IMR-90 (cell line): Measurements from ENCODE around the gene IL1R2. TPM values are rescaled to one million over a fixed set of nuclear protein-coding genes. Genes with fewer than 3 reads are reported as not detected.

Experiments used
- ATAC-seq: fragments of 200-7000 bp; cut with Tn5 transposase; 2 replicates; pipeline ENCODE4 v1.9.1; 2020; ENCODE audit warnings: low read depth, mild to moderate bottlenecking, moderate library complexity
- BruUV-seq: library from RNA; stranded (reverse); fragments of 400-500 nt; replicated peaks from 2 replicates; lab custom pipeline; 2021; lab: Mats Ljungman, UMichigan
- CTCF ChIA-PET: fragments of 300-600 bp; formaldehyde crosslinking; extraction: SDS; loops from one replicate; lab custom pipeline; 2021; ENCODE audit warnings: antibody characterized with exemption; lab: Yijun Ruan, JAX
- POLR2A ChIA-PET: fragments of 300-600 bp; sonication (Branson Sonifier 250); formaldehyde crosslinking; loops from one replicate; lab custom pipeline; 2022; ENCODE audit warnings: antibody characterized with exemption; ENCODE audit not compliant: unreplicated experiment; lab: Charles Lee
- DNase-seq: peaks from one replicate; pipeline ENCODE4 v3.0.0; 2013
- H2AFZ ChIP-seq: replicated peaks from 2 replicates; pipeline ENCODE3; 2013; ENCODE audit warnings: low read length, mild to moderate bottlenecking; ENCODE audit not compliant: poor library complexity
- H2AK5ac ChIP-seq: 2 replicates; pipeline ENCODE4 v1.6.1; 2013; ENCODE audit warnings: low read depth, low read length, inconsistent platforms
- H2AK9ac ChIP-seq: replicated peaks from 2 replicates; pipeline ENCODE3; 2013; ENCODE audit warnings: mild to moderate bottlenecking, low read depth, low read length, moderate library complexity; ENCODE audit not compliant: poor library complexity
- H2BK120ac ChIP-seq: 2 replicates; pipeline ENCODE4 v1.6.1; 2013; ENCODE audit warnings: low read depth, low read length, inconsistent platforms
- H2BK15ac ChIP-seq: 3 replicates; pipeline ENCODE4 v1.6.1; 2013; ENCODE audit warnings: low read depth, low read length, inconsistent platforms
- H2BK20ac ChIP-seq: 2 replicates; pipeline ENCODE4 v1.6.1; 2013; ENCODE audit warnings: low read depth, mild to moderate bottlenecking, inconsistent platforms, low read length, moderate library complexity
- H2BK5ac ChIP-seq: 2 replicates; pipeline ENCODE4 v1.6.1; 2013; ENCODE audit warnings: mild to moderate bottlenecking, low read depth, low read length, inconsistent platforms; ENCODE audit not compliant: poor library complexity, severe bottlenecking
- H3K14ac ChIP-seq: replicated peaks from 2 replicates; pipeline ENCODE4 v1.6.1; 2013; ENCODE audit warnings: low read depth, low read length, inconsistent platforms
- H3K18ac ChIP-seq: 2 replicates; pipeline ENCODE4 v1.6.1; 2013; ENCODE audit warnings: low read depth, low read length, control low read depth
- H3K23ac ChIP-seq: 2 replicates; pipeline ENCODE4 v1.6.1; 2013; ENCODE audit warnings: low read depth, low read length, inconsistent platforms
- H3K27ac ChIP-seq: 2 replicates; pipeline ENCODE4 v1.5.1; 2013; ENCODE audit warnings: mild to moderate bottlenecking, control low read depth, low read length; ENCODE audit not compliant: insufficient read depth
- H3K27me3 ChIP-seq: 2 replicates; pipeline ENCODE4 v1.6.1; 2013; ENCODE audit warnings: low read length; ENCODE audit not compliant: control insufficient read depth, insufficient read depth
- H3K36me3 ChIP-seq: 2 replicates; pipeline ENCODE4 v1.6.1; 2013; ENCODE audit warnings: low read length, mixed read lengths; ENCODE audit not compliant: control insufficient read depth, insufficient read depth
- H3K4ac ChIP-seq: 2 replicates; pipeline ENCODE4 v1.6.1; 2013; ENCODE audit warnings: low read depth, low read length, inconsistent platforms
- H3K4me1 ChIP-seq: 2 replicates; pipeline ENCODE4 v1.6.1; 2013; ENCODE audit warnings: low read length, mixed read lengths; ENCODE audit not compliant: control insufficient read depth, insufficient read depth
- H3K4me2 ChIP-seq: 2 replicates; pipeline ENCODE4 v1.6.1; 2013; ENCODE audit warnings: low read depth, mild to moderate bottlenecking, control low read depth, low read length, moderate library complexity
- H3K4me3 ChIP-seq: 2 replicates; pipeline ENCODE4 v1.5.1; 2013; ENCODE audit warnings: low read depth, mild to moderate bottlenecking, control low read depth, low read length, moderate library complexity; ENCODE audit not compliant: insufficient read depth
- H3K56ac ChIP-seq: 2 replicates; pipeline ENCODE4 v1.6.1; 2013; ENCODE audit warnings: low read length, inconsistent platforms; ENCODE audit not compliant: insufficient read depth; ENCODE audit errors: extremely low read depth
- H3K79me1 ChIP-seq, 2 experiments: 2 replicates each; pipeline ENCODE4 v1.6.1; 2013; ENCODE audit warnings: low read length in 2 of 2, inconsistent platforms in 1 of 2, low read depth in 1 of 2
- H3K9ac ChIP-seq: 2 replicates; pipeline ENCODE4 v1.6.1; 2013; ENCODE audit warnings: low read depth, low read length, control low read depth
- H3K9me1 ChIP-seq: 2 replicates; pipeline ENCODE4 v1.6.1; 2013; ENCODE audit warnings: low read length, inconsistent platforms; ENCODE audit not compliant: insufficient read depth
- H3K9me3 ChIP-seq: 2 replicates; pipeline ENCODE4 v1.6.1; 2013; ENCODE audit warnings: low read length; ENCODE audit not compliant: control insufficient read depth, insufficient read depth
- H4K20me1 ChIP-seq: 2 replicates; pipeline ENCODE4 v1.6.1; 2013; ENCODE audit warnings: low read length, inconsistent platforms; ENCODE audit not compliant: insufficient read depth
- H4K5ac ChIP-seq: 2 replicates; pipeline ENCODE4 v1.6.1; 2013; ENCODE audit warnings: mild to moderate bottlenecking, low read depth, low read length, control low read depth
- H4K8ac ChIP-seq, 2 experiments: 2 replicates each; pipeline ENCODE4 v1.6.1; 2013; ENCODE audit warnings: low read depth in 2 of 2, low read length in 2 of 2, control low read depth in 1 of 2, inconsistent platforms in 1 of 2
- H4K91ac ChIP-seq: 2 replicates; pipeline ENCODE4 v1.6.1; 2013; ENCODE audit warnings: low read depth, low read length, inconsistent platforms; ENCODE audit not compliant: insufficient read depth
- BHLHE40 ChIP-seq: fragments of 150-350 bp; IDR thresholded peaks from 2 replicates; pipeline ENCODE4 v1.6.1; 2016; ENCODE audit warnings: mild to moderate bottlenecking, low read depth, low read length
- CEBPB ChIP-seq: IDR thresholded peaks from 2 replicates; pipeline ENCODE4 v1.6.1; 2012; ENCODE audit warnings: low read depth, low read length, improper control_type of control experiment
- CHD1 ChIP-seq: IDR thresholded peaks from 2 replicates; pipeline ENCODE4 v1.6.1; 2012; ENCODE audit warnings: low read depth, low read length, improper control_type of control experiment
- FOS ChIP-seq: fragments of 150-350 bp; IDR thresholded peaks from 2 replicates; pipeline ENCODE4 v1.6.1; 2016; ENCODE audit warnings: low read depth, low read length
- MAFK ChIP-seq: IDR thresholded peaks from 2 replicates; pipeline ENCODE4 v1.6.1; 2012; ENCODE audit warnings: low read depth, low read length, improper control_type of control experiment
- MAZ ChIP-seq: IDR thresholded peaks from 2 replicates; pipeline ENCODE4 v1.6.1; 2012; ENCODE audit warnings: low read depth, mild to moderate bottlenecking, low read length, improper control_type of control experiment, moderate library complexity, borderline replicate concordance
- MXI1 ChIP-seq: IDR thresholded peaks from 2 replicates; pipeline ENCODE4 v1.6.1; 2012; ENCODE audit warnings: low read depth, mild to moderate bottlenecking, low read length, moderate library complexity, borderline replicate concordance
- NFE2L2 ChIP-seq: fragments of 150-350 bp; IDR thresholded peaks from 2 replicates; pipeline ENCODE4 v1.6.1; 2016; ENCODE audit warnings: low read depth, mild to moderate bottlenecking, low read length
- POLR2A ChIP-seq: IDR thresholded peaks from 2 replicates; pipeline ENCODE4 v1.6.1; 2012; ENCODE audit warnings: mild to moderate bottlenecking, low read depth, low read length
- RAD21 ChIP-seq: IDR thresholded peaks from 2 replicates; pipeline ENCODE4 v1.6.1; 2012; ENCODE audit warnings: low read length, improper control_type of control experiment
- RCOR1 ChIP-seq: IDR thresholded peaks from 2 replicates; pipeline ENCODE4 v1.6.1; 2012; ENCODE audit warnings: mild to moderate bottlenecking, low read length, improper control_type of control experiment; ENCODE audit not compliant: insufficient replicate concordance
- RFX5 ChIP-seq: IDR thresholded peaks from 2 replicates; pipeline ENCODE4 v1.8.0; 2012; ENCODE audit warnings: low read depth, mild to moderate bottlenecking, low read length, moderate library complexity
- SMC3 ChIP-seq: fragments of 150-350 bp; IDR thresholded peaks from 2 replicates; pipeline ENCODE4 v1.6.1; 2016; ENCODE audit warnings: low read depth, mild to moderate bottlenecking, antibody characterized with exemption, low read length, moderate library complexity
- WGBS, 2 experiments: methylation state at CpG; one replicate each; pipeline versions ENCODE4 v1.1.5 to v1.1.7; 2013; ENCODE audit warnings: missing lambda C conversion rate in 2 of 2; ENCODE audit not compliant: insufficient read length in 1 of 2; ENCODE audit errors: extremely low coverage in 2 of 2; 5-methylcytosine and 5-hydroxymethylcytosine counted together
- dilution Hi-C: fragments of 300-500 bp; cut with HindIII; formaldehyde crosslinking; loops from one replicate; pipeline ENCODE4 v1.14.3; 2018; ENCODE audit warnings: low sequenced_read_pairs; ENCODE audit not compliant: unreplicated experiment
- in situ Hi-C: fragments of 300-500 bp; cut with MboI; formaldehyde crosslinking; loops from 3 replicates; pipeline ENCODE4 v1.14.3; 2019; ENCODE audit warnings: low sequenced_read_pairs, inconsistent platforms, mixed read lengths
- intact Hi-C: fragments of 100-400 bp; cut with micrococcal nuclease; formaldehyde crosslinking; loops from 2 replicates; pipeline ENCODE4 v1.10.0; 2022
- polyA plus RNA-seq, 3 experiments: library from polyadenylated mRNA; depleted of rRNA; stranded (reverse); fragments of >200 nt; gene quantifications; 2 replicates each; pipeline ENCODE4 v1.2.3, GENCODE V29; 2012; ENCODE audit warnings: low replicate concordance in 1 of 3
- total RNA-seq: library from RNA; depleted of rRNA; stranded (reverse); fragments of >200 nt; gene quantifications from 2 replicates; pipeline ENCODE4 v1.2.3, GENCODE V29; 2012
- TF ChIP-seq, protein P1 (sequence below): conservative IDR thresholded peaks from 2 replicates; pipeline ENCODE4 v1.5.1; 2012; ENCODE audit warnings: mild to moderate bottlenecking, low read depth, low read length, improper control_type of control experiment
- TF ChIP-seq, protein P2 (sequence below): fragments of 150-350 bp; IDR thresholded peaks from 2 replicates; pipeline ENCODE4 v1.6.1; 2016; ENCODE audit warnings: low read depth, mild to moderate bottlenecking, low read length, moderate library complexity, borderline replicate concordance
- TF ChIP-seq, protein P3 (sequence below): fragments of 150-350 bp; IDR thresholded peaks from 2 replicates; pipeline ENCODE4 v1.6.1; 2017; ENCODE audit warnings: mild to moderate bottlenecking, antibody characterized with exemption, low read length, low read depth

The IL1R2 gene
- total and polyA plus RNA-seq, 2 of the 4 experiments (the other 2 are of a cell fraction), result not detected

- ATAC-seq (no peak), DNase-seq (no peak)
- no TSS peak for BruUV-seq
- Histone ChIP-seq H2BK15ac (no peak overlapping the region), H3K14ac (no peak overlapping the region), H3K27ac (no peak overlapping the region), H3K4ac (no peak overlapping the region), H3K27me3 (peaks cover 46% of the 10 kb centered on the region), H3K79me1 (no peaks in the 10 kb centered on the region), H3K4me3 (no peak overlapping the region), H4K91ac (no peak overlapping the region), H4K20me1 (no peaks in the 10 kb centered on the region), H3K56ac (no peak overlapping the region), H2AK5ac (no peak overlapping the region), H3K9me3 (no peaks in the 10 kb centered on the region), H3K9me1 (0 out of 2 replicates have a peak, but pooled peaks cover 4% of the 10 kb centered on the region), H3K18ac (no peak overlapping the region), H4K5ac (no peak overlapping the region), H3K4me2 (no peak overlapping the region), H2BK20ac (no peak overlapping the region), H3K9ac (no peak overlapping the region), H2AFZ (no peak overlapping the region), H3K23ac (no peak overlapping the region), H3K4me1 (no peaks in the 10 kb centered on the region; the same call in 1 of the 2 replicates), H2AK9ac (no peak overlapping the region), H2BK5ac (no peak overlapping the region), H3K36me3 (no peaks in the 10 kb centered on the region), H2BK120ac (no peak overlapping the region), H4K8ac (no peak overlapping the region)
- in situ Hi-C loops, result no loop called here
- WGBS, 2 experiments, result no CpG with 5 or more reads among the region's 2 CpGs
- TF ChIP-seq, protein P1, sequence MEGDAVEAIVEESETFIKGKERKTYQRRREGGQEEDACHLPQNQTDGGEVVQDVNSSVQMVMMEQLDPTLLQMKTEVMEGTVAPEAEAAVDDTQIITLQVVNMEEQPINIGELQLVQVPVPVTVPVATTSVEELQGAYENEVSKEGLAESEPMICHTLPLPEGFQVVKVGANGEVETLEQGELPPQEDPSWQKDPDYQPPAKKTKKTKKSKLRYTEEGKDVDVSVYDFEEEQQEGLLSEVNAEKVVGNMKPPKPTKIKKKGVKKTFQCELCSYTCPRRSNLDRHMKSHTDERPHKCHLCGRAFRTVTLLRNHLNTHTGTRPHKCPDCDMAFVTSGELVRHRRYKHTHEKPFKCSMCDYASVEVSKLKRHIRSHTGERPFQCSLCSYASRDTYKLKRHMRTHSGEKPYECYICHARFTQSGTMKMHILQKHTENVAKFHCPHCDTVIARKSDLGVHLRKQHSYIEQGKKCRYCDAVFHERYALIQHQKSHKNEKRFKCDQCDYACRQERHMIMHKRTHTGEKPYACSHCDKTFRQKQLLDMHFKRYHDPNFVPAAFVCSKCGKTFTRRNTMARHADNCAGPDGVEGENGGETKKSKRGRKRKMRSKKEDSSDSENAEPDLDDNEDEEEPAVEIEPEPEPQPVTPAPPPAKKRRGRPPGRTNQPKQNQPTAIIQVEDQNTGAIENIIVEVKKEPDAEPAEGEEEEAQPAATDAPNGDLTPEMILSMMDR, result no peak
- TF ChIP-seq, protein P2, sequence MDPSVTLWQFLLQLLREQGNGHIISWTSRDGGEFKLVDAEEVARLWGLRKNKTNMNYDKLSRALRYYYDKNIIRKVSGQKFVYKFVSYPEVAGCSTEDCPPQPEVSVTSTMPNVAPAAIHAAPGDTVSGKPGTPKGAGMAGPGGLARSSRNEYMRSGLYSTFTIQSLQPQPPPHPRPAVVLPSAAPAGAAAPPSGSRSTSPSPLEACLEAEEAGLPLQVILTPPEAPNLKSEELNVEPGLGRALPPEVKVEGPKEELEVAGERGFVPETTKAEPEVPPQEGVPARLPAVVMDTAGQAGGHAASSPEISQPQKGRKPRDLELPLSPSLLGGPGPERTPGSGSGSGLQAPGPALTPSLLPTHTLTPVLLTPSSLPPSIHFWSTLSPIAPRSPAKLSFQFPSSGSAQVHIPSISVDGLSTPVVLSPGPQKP, result no peak
- TF ChIP-seq FOS (no peak), RFX5 (no peak), MXI1 (no peak), SMC3 (no peak), CHD1 (no peak), NFE2L2 (no peak), RAD21 (no peak), RCOR1 (no peak), MAFK (no peak), POLR2A (no peak), CEBPB (no peak), BHLHE40 (no peak), MAZ (no peak)
- TF ChIP-seq, protein P3, sequence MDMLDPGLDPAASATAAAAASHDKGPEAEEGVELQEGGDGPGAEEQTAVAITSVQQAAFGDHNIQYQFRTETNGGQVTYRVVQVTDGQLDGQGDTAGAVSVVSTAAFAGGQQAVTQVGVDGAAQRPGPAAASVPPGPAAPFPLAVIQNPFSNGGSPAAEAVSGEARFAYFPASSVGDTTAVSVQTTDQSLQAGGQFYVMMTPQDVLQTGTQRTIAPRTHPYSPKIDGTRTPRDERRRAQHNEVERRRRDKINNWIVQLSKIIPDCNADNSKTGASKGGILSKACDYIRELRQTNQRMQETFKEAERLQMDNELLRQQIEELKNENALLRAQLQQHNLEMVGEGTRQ, result no peak
- intact Hi-C loops, result no loop called here
- POLR2A ChIA-PET, result no interaction called here
- CTCF ChIA-PET, result interaction anchor here (1.7 kb wide), 1 partner anchor 242 kb away, joined by 7 read pairs; no protein-coding TSS in a partner anchor
- dilution Hi-C loops, result no loop called here
These were observed 6.8 kb downstream of the IL1R2 start for GRCh38 chr2:101998556-101998895.
